OCI-LY1 (cell line): ENCODE measurements around the gene USP25.

Experiments used
- H2AFZ ChIP-seq: fragments of 200-600 bp; sonication (generic), shearing (Covaris generic); 2 replicates; pipeline ENCODE4 v1.6.0; 2014; ENCODE audit warnings: antibody characterized with exemption, mild to moderate bottlenecking, low read length
- H3F3A ChIP-seq: fragments of 200-600 bp; sonication (generic), shearing (Covaris generic); 2 replicates; pipeline ENCODE4 v1.6.0; 2014; ENCODE audit warnings: mild to moderate bottlenecking, antibody characterized with exemption, low read length, moderate library complexity; ENCODE audit not compliant: insufficient read depth
- H3K27ac ChIP-seq: fragments of 200-600 bp; sonication (generic); 2 replicates; pipeline ENCODE4 v1.5.1; 2014; ENCODE audit warnings: low read length, mixed run types, mild to moderate bottlenecking, low read depth; ENCODE audit not compliant: poor library complexity, severe bottlenecking
- H3K27me3 ChIP-seq: fragments of 200-600 bp; sonication (generic); 2 replicates; pipeline ENCODE4 v1.6.0; 2014; ENCODE audit warnings: antibody characterized with exemption, mild to moderate bottlenecking, low read length, moderate library complexity; ENCODE audit not compliant: insufficient read depth
- H3K36me3 ChIP-seq: fragments of 200-600 bp; sonication (generic); 2 replicates; pipeline ENCODE4 v1.6.1; 2014; ENCODE audit warnings: mild to moderate bottlenecking, antibody characterized with exemption, low read length, moderate library complexity, mixed read lengths; ENCODE audit not compliant: insufficient read depth
- H3K4me1 ChIP-seq: fragments of 200-600 bp; sonication (generic); 2 replicates; pipeline ENCODE4 v1.5.1; 2014; ENCODE audit warnings: mild to moderate bottlenecking, low read length, moderate library complexity; ENCODE audit not compliant: insufficient read depth, severe bottlenecking
- H3K4me2 ChIP-seq: fragments of 200-600 bp; sonication (generic), shearing (Covaris generic); 2 replicates; pipeline ENCODE4 v1.6.1; 2014; ENCODE audit warnings: low read length
- H3K4me3 ChIP-seq: fragments of 200-600 bp; sonication (generic); 2 replicates; pipeline ENCODE4 v1.5.1; 2014; ENCODE audit warnings: low read length, low read depth, mild to moderate bottlenecking, mixed read lengths; ENCODE audit not compliant: poor library complexity, severe bottlenecking
- H3K79me2 ChIP-seq: fragments of 200-600 bp; shearing (Covaris generic); 2 replicates; pipeline ENCODE4 v1.6.1; 2016; ENCODE audit warnings: mixed run types, low read length, mixed read lengths; ENCODE audit not compliant: insufficient read depth
- H3K9ac ChIP-seq: fragments of 200-600 bp; sonication (generic), shearing (Covaris generic); 2 replicates; pipeline ENCODE4 v1.6.1; 2014; ENCODE audit warnings: mild to moderate bottlenecking, low read length, mixed read lengths
- H3K9me2 ChIP-seq: fragments of 200-600 bp; sonication (generic), shearing (Covaris generic); 2 replicates; pipeline ENCODE4 v1.6.1; 2014; ENCODE audit warnings: low read depth, mild to moderate bottlenecking, low read length, mixed read lengths
- H3K9me3 ChIP-seq: fragments of 200-600 bp; shearing (Covaris generic); 2 replicates; pipeline ENCODE4 v1.6.1; 2014; ENCODE audit warnings: low read length, mixed read lengths
- H4K20me1 ChIP-seq: fragments of 200-600 bp; sonication (generic), shearing (Covaris generic); 2 replicates; pipeline ENCODE4 v1.6.0; 2016; ENCODE audit warnings: mild to moderate bottlenecking, low read length; ENCODE audit not compliant: insufficient read depth
- EZH2 ChIP-seq: fragments of 200-600 bp; sonication (generic), shearing (Covaris generic); IDR thresholded peaks from 2 replicates; pipeline ENCODE4 v1.8.0; 2017; ENCODE audit warnings: borderline replicate concordance, mixed run types, mild to moderate bottlenecking, antibody characterized with exemption, low read length, moderate library complexity, mixed read lengths
- TF ChIP-seq, protein P1 (sequence below): fragments of 200-600 bp; sonication (generic), shearing (Covaris generic); IDR thresholded peaks from 2 replicates; pipeline ENCODE4 v1.5.1; 2017; ENCODE audit warnings: mild to moderate bottlenecking, antibody characterized with exemption, low read length, moderate library complexity, mixed read lengths

Gene USP25

DNA sequence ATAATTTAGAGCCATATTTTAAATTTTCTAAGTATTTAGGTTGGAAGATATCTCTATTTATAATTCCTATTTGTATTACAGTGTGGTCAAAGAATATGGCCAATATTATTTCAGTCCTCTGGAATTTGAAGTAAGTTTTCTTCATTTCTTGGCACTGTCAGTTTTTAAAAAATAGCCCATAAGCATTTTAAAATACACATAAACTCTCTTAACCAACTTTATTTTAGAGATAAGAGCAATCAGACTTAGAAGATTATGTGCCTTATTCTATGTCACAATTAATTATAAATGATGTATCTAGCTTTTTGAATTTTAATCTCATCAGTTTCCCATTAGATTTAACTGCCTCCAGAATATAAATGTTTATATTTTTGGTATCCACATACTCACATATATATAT, 130.8 kb downstream of the USP25 start:
- H3F3A ChIP-seq = no peaks in the 10 kb centered on the region
- TF ChIP-seq, protein P1, sequence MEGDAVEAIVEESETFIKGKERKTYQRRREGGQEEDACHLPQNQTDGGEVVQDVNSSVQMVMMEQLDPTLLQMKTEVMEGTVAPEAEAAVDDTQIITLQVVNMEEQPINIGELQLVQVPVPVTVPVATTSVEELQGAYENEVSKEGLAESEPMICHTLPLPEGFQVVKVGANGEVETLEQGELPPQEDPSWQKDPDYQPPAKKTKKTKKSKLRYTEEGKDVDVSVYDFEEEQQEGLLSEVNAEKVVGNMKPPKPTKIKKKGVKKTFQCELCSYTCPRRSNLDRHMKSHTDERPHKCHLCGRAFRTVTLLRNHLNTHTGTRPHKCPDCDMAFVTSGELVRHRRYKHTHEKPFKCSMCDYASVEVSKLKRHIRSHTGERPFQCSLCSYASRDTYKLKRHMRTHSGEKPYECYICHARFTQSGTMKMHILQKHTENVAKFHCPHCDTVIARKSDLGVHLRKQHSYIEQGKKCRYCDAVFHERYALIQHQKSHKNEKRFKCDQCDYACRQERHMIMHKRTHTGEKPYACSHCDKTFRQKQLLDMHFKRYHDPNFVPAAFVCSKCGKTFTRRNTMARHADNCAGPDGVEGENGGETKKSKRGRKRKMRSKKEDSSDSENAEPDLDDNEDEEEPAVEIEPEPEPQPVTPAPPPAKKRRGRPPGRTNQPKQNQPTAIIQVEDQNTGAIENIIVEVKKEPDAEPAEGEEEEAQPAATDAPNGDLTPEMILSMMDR = no peak
- no peak for TF ChIP-seq EZH2
- H3K9ac ChIP-seq = no peak overlapping the region
- no peaks in the 10 kb centered on the region for H3K4me1 ChIP-seq
- no peaks in the 10 kb centered on the region for H3K79me2 ChIP-seq
- no peaks in the 10 kb centered on the region for H3K9me3 ChIP-seq
- no peak overlapping the region for H2AFZ ChIP-seq
- H3K27me3 ChIP-seq = no peaks in the 10 kb centered on the region
- no peaks in the 10 kb centered on the region for H3K9me2 ChIP-seq
- H4K20me1 ChIP-seq = no peaks in the 10 kb centered on the region
- H3K27ac ChIP-seq = no peak overlapping the region
- no peak overlapping the region for H3K4me2 ChIP-seq
- H3K4me3 ChIP-seq = no peak overlapping the region
- H3K36me3 ChIP-seq = peaks cover 4% of the 10 kb centered on the region; the same call in 1 of the 2 replicates

DNA sequence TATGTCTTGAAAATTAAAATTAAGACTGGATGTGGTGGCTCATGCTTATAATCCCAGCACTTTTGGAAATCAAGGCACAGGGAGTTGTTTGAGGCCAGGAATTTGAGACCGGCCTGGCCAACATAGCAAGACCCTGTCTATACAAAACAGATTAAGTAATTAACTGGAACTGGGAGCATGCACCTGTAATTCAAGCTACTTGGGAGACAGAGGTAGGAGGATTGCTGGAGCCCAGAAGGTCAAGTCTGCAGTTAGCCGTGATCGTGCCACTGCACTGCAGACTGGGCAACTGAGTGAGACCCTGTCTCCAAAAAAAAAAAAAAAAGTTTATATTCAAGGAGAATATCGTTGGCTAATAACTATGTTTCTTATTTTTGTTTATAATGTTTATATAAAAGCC, 139.2 kb downstream of the USP25 start:
- H3K4me3 ChIP-seq = no peak overlapping the region
- H3K4me1 ChIP-seq = peaks cover 22% of the 10 kb centered on the region
- TF ChIP-seq EZH2 = no peak
- TF ChIP-seq, protein P1 = no peak
- H3K9me2 ChIP-seq = no peaks in the 10 kb centered on the region
- H3K27ac ChIP-seq = no peak overlapping the region
- H3K9ac ChIP-seq = no peak overlapping the region
- H3K9me3 ChIP-seq = no peaks in the 10 kb centered on the region
- H3K79me2 ChIP-seq = no peaks in the 10 kb centered on the region
- H3K36me3 ChIP-seq = peaks cover 29% of the 10 kb centered on the region
- H4K20me1 ChIP-seq = no peaks in the 10 kb centered on the region
- no peak overlapping the region for H3K4me2 ChIP-seq
- no peaks in the 10 kb centered on the region for H3F3A ChIP-seq
- no peaks in the 10 kb centered on the region for H3K27me3 ChIP-seq
- H2AFZ ChIP-seq = no peak overlapping the region

DNA sequence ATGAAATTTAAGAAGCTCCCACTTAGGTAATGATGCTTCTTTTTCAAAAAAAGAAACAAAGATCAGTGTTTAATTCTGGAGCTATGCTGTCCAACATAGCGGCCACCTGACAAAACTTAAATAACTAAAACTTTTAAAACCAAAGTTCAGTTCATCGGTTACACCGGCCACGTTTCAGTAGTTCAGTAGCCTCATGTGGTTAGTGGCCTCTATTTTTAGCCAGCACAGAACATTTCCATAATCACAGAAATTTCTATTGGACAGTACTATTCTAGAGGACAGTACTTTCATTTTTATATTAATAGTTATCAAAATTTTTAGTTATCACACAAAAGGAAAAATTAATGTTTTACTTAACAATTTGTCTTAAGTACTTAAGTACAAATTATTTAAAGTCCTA, 141.0 kb downstream of the USP25 start:
- Histone ChIP-seq H2AFZ (0 out of 2 replicates have a peak overlapping the region, but pooled peaks have one; percentile 20), H3K79me2 (no peaks in the 10 kb centered on the region), H3K4me3 (no peak overlapping the region), H3K4me1 (peaks cover 22% of the 10 kb centered on the region), H4K20me1 (no peaks in the 10 kb centered on the region), H3K27me3 (no peaks in the 10 kb centered on the region), H3K9me2 (no peaks in the 10 kb centered on the region), H3K9me3 (no peaks in the 10 kb centered on the region), H3K9ac (0 out of 2 replicates have a peak overlapping the region, but pooled peaks have one; percentile 35), H3F3A (no peaks in the 10 kb centered on the region), H3K27ac (peak overlapping the region; percentile 54), H3K36me3 (peaks cover 48% of the 10 kb centered on the region), H3K4me2 (peak overlapping the region; percentile 40)
- no peak for TF ChIP-seq EZH2
- TF ChIP-seq, protein P1 = no peak
